Ishikawa (cell line): Measurements from ENCODE around the gene ATXN1.

ENCODE experiments used
- CEBPB ChIP-seq: IDR thresholded peaks from 2 replicates; pipeline ENCODE4 v1.6.1; 2012
- CREB1 ChIP-seq: IDR thresholded peaks from 2 replicates; pipeline ENCODE4 v1.6.1; 2012; ENCODE audit warnings: low read depth
- EGR1 ChIP-seq: IDR thresholded peaks from 2 replicates; pipeline ENCODE4 v1.6.1; 2012
- EP300 ChIP-seq: IDR thresholded peaks from 2 replicates; pipeline ENCODE4 v1.6.1; 2012; ENCODE audit warnings: borderline replicate concordance
- FOXM1 ChIP-seq: IDR thresholded peaks from 2 replicates; pipeline ENCODE4 v1.6.1; 2012; ENCODE audit warnings: low read depth, borderline replicate concordance
- MAX ChIP-seq: IDR thresholded peaks from 2 replicates; pipeline ENCODE4 v1.6.1; 2012
- NFIC ChIP-seq: IDR thresholded peaks from 2 replicates; pipeline ENCODE4 v1.6.1; 2012
- RAD21 ChIP-seq: IDR thresholded peaks from 2 replicates; pipeline ENCODE4 v1.6.1; 2012; ENCODE audit warnings: low read depth
- REST ChIP-seq: IDR thresholded peaks from 2 replicates; pipeline ENCODE4 v1.6.1; 2012; ENCODE audit warnings: low read depth, mild to moderate bottlenecking
- TAF1 ChIP-seq: IDR thresholded peaks from 2 replicates; pipeline ENCODE4 v1.6.1; 2012; ENCODE audit warnings: low read depth, mild to moderate bottlenecking
- TCF12 ChIP-seq: IDR thresholded peaks from 2 replicates; pipeline ENCODE4 v1.6.1; 2012; ENCODE audit warnings: low read depth
- TEAD4 ChIP-seq: IDR thresholded peaks from 2 replicates; pipeline ENCODE4 v1.6.1; 2012
- USF1 ChIP-seq: IDR thresholded peaks from 2 replicates; pipeline ENCODE4 v1.6.1; 2012
- YY1 ChIP-seq: IDR thresholded peaks from 2 replicates; pipeline ENCODE4 v1.6.1; 2012; ENCODE audit warnings: low read depth
- ZBTB7A ChIP-seq: IDR thresholded peaks from 2 replicates; pipeline ENCODE4 v1.6.1; 2012; ENCODE audit warnings: low read depth

The ATXN1 gene

GRCh38 chr6:16257999-16258708 is 503.1 kb downstream of the ATXN1 start:
- TF ChIP-seq EP300 (no peak), REST (no peak), FOXM1 (no peak), USF1 (no peak), ZBTB7A (no peak), NFIC (no peak), TAF1 (no peak), CREB1 (no peak), CEBPB (no peak), YY1 (no peak), TCF12 (no peak), EGR1 (no peak), MAX (no peak), RAD21 (no peak)

GRCh38 chr6:16256781-16257180 is 504.5 kb downstream of the ATXN1 start:
- no peak for TF ChIP-seq RAD21
- TF ChIP-seq TCF12 = no peak
- no peak for TF ChIP-seq FOXM1
- TF ChIP-seq CREB1 = no peak
- no peak for TF ChIP-seq EGR1
- no peak for TF ChIP-seq CEBPB
- no peak for TF ChIP-seq EP300
- no peak for TF ChIP-seq NFIC
- TF ChIP-seq TEAD4 = no peak
- TF ChIP-seq YY1 = no peak
- TF ChIP-seq REST = no peak
- no peak for TF ChIP-seq MAX
- no peak for TF ChIP-seq USF1
- TF ChIP-seq ZBTB7A = no peak
- TF ChIP-seq TAF1 = no peak

- TF ChIP-seq CEBPB (no peak), RAD21 (no peak), FOXM1 (no peak)
Observed at GRCh38 chr6:16254535-16254934, 506.7 kb downstream of the ATXN1 start.

- TF ChIP-seq YY1 (no peak), NFIC (no peak), USF1 (no peak), EGR1 (no peak), EP300 (no peak), MAX (no peak), CREB1 (no peak), REST (no peak), TEAD4 (no peak), CEBPB (no peak), RAD21 (no peak), TCF12 (no peak), FOXM1 (no peak), TAF1 (no peak), ZBTB7A (no peak)
Observed at GRCh38 chr6:16253399-16254144, 507.7 kb downstream of the ATXN1 start.
